ENCODE data around the gene DVL3.

DNA sequence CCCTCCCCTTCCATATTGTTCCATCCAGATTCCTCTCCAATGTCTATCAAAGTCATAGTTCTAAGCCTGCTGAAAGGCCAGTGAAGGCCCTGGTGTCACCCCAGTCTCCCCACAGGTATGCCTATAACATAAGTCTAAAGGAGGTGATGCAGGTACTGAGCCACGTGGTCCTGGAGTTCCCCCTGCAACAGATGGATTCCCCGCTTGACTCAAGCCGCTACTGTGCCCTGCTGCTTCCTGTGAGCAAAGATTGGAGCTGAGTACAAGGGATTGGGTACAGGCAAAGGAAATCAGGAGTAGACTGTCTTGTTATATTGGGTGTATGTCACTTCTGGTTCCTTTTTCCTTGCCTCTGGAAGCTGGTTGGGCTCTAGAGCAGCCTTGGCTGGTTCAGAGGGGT, 11.8 kb upstream of the DVL3 start:
- TF ChIP-seq, protein P1, sequence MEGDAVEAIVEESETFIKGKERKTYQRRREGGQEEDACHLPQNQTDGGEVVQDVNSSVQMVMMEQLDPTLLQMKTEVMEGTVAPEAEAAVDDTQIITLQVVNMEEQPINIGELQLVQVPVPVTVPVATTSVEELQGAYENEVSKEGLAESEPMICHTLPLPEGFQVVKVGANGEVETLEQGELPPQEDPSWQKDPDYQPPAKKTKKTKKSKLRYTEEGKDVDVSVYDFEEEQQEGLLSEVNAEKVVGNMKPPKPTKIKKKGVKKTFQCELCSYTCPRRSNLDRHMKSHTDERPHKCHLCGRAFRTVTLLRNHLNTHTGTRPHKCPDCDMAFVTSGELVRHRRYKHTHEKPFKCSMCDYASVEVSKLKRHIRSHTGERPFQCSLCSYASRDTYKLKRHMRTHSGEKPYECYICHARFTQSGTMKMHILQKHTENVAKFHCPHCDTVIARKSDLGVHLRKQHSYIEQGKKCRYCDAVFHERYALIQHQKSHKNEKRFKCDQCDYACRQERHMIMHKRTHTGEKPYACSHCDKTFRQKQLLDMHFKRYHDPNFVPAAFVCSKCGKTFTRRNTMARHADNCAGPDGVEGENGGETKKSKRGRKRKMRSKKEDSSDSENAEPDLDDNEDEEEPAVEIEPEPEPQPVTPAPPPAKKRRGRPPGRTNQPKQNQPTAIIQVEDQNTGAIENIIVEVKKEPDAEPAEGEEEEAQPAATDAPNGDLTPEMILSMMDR (IDR thresholded peaks at IDR 0.05; ENCODE audit: low read depth, low read length, poor library complexity, severe bottlenecking), result no peak
- TF ChIP-seq EZH2phosphoT487 (IDR thresholded peaks at IDR 0.05; ENCODE audit: borderline replicate concordance, low read length), result no peak
